SHP77 (cell line): ENCODE data around the gene ARL5C.

Experiments used
- DNase-seq, 2 experiments: peaks; one replicate each; lab custom pipeline; 2025; lab: John Stamatoyannopoulos, UW

ARL5C gene

DNA sequence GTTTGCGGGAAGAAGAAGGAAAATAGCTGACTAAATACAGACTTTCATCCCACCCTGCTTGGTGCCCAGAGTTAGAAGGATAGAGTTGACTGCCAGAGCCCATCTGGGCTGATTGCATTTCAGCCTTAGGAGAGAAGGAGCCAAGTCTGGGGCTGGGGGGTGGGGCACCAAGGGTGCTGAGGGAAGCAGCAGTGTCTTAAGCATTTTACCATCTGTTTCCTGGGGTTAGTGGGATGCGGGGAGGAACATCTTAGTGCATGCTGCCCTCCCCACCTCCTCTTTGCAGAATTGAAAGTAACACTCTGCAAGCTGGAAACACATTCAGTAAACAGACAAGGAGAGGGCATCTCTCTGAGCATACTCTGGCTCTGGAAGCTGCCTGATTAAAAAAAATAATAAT lies 1.5 kb upstream of the ARL5C start:
- DNase-seq = no peak

DNA sequence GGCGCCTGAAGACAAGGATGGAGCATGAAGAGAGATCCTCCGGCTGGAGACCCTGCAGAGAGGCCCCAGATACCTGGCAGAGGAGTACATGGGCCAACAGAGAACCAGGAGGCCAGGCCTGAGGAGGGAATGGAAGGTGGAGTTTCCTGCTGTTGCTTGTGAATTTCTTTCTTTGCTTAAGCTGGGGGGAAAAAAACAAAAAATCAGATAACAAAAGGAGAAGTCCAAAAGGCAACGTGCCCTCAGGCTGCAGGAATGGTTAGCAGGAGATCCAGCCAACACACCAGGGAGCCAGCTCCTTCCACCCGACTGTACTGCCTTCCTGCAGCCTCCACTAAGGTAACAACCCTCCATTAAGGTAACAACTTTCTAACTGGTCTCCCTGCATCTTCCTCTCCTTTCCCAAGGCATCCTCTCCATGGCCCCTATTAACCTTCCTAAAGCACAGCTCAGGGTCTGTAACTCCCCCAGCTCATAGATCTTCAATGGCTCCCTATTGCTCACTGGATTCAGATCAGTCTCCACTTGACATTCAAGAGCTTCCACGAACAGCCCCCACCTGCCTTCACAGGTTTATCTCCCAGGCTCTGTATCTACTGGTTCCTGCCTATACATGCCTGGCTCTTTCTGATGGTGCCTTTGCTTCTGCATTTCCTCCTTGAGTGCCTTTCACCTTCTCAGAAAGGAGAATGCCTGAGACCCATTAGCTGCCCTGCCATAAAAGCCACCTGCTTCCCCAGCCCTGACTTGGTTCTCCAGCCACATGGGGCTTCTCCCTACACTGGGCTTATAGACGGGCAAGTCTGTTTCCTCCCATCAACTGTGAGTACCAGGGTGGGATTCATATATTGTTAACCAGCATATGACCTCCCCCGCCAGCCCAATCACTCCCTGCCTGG lies 725 bp upstream of the ARL5C start:
- no peak for DNase-seq

DNA sequence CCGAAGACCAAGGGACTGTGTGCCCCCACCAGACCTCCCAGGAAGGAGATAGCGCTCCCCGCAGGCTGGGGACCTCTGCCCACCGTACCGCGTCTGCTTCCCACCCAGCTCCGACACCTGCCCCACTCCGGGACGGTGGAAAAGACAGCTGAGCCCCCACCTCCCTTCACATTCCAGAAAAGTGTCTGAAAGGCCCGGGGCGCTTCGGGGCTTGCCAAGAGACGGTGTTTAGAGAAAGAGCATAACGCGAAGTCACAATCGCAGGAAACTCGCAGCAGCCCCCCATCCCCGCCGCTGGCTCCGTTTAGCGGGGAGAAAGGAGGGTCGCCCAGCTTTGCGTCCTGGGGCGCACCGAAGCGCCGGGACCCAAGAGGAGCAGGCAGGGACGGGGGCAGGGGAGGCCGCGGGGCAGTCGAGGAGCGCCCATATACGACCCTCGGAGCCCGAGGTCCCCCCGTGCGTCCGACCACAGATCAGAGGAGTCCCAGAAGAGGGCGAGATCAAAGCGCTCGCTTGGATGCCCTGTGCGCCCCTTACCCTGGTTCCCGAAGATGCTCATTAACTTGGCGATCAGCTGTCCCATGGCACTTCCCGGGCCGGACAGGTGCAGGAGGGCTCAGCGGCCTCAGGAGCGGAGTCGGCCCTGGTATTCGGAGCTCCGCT lies 652 bp downstream of the ARL5C start:
- DNase-seq = no peak

DNA sequence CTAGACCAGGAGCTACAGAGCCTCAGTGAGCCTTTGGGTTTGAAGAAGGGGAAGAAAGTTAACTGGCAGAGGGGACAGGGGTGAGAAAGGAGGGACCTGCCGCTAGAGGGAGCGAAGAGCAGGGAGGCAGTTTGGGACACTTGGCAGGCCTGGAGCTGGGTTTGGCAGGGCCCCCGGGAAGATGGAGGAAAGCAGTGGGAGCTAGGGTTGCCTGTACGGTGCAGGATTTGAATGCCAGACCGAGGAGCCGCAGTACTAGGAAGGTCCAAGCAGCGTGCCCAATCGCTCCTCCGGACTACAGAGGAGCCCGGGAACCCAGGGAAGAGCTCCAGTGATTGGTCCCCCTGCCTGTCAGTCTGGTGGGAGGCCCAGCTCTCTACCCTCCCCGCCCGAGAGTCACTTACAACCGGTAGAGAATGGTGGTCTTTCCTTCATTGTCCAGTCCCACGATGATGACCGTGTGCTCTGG lies 1.3 kb downstream of the ARL5C start:
- peak in 1 of 2 experiments; percentile 30 for DNase-seq

DNA sequence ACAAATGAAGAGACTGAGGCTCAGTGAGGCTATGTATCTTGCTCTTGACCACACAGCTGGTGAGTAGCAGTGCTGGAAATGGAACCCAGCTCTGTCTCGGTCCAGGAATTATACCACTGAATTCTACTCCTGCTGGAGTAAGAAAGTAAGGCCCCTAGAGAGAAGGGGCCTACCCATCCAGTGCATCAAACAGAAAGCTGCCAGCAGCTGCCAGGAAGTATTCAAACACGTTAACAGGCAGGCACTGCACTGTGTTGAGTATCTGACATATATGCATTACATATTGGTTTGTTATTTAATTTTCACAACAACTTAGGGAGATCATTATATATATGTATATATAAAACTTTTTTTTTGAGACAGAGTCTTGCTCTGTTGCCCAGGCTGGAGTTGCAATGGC lies 4.0 kb downstream of the ARL5C start:
- no peak for DNase-seq

DNA sequence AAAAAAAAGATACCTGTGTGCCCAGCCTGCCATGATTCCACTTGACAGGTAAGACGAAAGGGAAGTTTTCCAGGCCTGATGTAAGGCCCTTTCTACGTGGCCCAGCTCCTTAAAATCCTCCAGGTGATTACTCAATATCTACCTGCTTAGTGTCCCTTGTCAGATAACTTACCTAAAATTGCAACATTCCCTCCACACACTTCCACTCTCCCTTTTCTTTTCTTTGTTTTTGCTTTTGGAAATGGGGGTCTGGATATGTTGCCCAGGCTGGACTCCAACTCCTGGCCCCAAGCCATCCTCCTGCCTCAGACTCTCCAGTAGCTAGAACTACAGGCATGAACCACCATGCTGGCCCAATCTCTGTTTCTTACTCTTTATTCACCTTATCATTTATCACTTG lies 7.3 kb downstream of the ARL5C start:
- DNase-seq = no peak

DNA sequence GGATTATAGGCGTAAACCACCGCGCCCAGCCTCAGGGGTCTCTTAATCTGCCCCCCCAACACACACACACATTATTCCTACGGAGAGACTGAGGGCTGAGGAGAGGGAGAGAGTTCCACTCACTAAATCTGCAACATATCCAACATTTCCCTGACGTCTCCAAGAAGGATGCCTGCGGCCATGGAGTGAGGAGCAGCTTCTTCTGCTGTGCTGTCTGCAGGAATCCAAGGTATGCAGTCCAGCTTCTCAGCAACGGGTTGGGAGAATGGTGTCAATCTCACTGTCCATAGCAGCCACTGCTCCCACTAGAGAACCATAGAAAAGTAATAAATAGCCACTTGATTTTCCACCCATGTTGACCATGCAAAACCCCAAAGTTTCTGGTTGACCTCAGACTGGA lies 9.5 kb downstream of the ARL5C start:
- DNase-seq = no peak

DNA sequence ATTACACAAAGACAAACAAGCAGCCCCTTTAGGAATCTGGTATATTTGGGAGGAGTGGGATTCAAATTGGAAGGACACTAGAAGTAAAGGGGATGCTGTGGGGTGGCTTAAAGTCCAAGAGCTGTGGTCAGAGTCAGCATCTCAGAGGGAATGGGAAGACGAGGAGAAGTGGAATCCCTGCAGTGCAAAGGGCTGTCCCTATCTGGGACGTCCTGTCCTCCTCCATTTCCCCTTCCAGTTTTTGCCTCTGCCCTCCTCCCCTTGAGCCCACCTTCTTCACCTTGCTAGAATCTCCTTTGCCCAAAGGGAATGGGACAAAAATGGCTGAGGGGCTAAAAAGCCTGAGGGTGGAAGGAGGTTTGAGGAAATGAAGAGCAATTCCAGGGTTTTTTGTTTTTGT lies 10.3 kb downstream of the ARL5C start:
- DNase-seq = no peak

DNA sequence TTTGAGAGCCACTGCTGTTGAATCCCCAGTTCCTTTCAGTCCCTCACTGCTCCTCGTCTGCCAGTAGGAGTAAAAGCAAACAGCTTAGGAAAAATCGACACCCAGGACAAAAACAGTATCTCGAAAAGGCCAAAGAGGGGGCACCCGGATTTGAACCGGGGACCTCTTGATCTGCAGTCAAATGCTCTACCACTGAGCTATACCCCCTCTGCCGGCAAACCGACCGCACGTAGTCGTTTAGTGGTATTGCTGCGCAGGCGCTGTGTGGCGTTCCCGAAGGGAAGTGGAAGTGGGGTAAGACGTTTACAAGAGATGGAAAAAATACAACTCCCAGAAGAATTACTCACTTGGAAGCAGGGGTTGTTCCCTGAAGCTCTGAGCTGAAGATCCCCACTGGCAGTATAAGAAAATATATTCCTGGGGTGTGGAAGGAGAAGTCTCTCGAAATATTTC lies 12.3 kb downstream of the ARL5C start:
- peak; percentile 75 to 76 for DNase-seq

DNA sequence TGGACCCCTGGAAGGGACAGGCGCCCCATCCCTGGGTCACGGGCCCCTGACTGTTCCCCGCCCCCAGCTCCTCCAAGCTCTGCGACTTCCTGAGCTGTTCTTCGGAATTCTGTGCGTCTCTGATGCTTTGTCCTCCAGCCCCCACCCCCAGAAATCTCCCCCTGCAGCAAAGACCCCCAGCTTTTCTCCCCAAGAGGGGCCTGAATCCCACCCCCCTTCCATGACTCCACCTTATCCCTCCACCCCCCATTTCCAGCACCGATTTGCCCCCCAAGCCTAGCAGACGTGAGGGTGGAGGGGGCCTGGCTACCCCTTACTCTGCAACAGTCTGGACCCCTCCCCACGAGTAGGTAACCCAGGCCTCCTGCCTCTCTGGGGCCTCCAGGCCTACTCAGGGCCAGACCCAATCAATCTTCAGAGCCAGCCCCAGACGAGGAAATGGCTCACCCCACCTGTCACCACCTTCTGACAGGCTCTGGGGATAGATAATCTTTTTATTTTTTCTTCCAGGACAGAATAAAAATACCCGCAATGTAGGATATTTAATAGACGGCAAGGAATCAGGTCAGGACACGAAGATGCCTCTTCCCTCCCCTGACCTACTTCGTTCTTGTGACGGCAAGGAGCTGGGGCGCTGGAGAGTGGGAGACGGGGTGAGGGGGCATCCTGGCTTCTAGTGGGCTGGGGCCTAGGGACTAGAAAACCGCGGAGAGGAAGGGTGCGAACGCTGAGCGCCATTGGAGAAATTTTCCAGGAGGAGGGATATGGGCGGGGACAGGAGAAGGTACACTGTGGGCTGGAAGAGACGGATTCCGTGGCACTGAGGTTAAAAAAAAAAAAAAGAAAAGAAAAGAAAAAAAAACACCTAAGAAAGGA lies 13.8 kb downstream of the ARL5C start:
- DNase-seq = no peak

DNA sequence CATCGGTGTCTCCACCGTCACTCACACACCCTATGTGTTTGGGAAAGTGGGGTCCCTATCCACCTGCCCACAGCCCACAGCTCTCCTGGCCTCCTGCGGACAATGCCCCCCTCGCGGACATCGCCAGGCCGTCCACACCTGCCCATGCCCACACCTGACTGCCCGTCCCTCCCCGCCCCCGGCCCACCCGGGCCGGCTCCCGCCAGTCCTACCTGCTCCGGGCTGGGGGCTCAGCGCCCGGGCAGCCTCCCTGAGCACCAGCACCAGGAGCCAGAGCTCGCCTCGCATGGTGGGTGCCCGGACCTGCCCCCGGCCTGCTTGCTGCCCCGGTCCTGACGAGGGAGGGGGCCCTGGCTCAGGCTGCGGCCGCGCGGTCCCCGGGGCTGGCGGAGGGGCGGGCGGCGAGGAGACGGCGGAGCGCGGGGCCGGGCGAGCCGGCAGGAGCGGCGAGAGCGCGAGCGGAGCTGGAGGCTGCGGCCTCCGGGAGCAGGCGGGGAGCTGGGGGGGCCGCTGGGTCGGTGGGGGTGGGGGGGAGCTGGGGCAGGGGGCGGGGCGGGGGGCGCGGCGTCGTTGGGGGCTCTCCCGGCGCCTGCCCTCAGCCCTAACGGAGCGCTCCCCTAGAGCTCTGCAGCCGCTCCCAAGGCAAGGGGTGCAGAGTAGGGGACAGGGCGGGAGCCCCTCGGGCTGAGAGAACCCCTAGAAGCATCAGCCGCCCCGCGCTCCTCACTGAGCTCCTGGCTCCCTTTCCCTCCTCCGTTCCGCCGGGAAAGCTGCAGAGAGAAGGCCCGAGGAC lies 14.6 kb downstream of the ARL5C start, which contains the start of gene PLXDC1:
PLXDC1 (minus strand) TSS at position 488 of the 793 bp plus-strand sequence; CDS start at position 288, 200 bp downstream.
- DNase-seq = no peak

DNA sequence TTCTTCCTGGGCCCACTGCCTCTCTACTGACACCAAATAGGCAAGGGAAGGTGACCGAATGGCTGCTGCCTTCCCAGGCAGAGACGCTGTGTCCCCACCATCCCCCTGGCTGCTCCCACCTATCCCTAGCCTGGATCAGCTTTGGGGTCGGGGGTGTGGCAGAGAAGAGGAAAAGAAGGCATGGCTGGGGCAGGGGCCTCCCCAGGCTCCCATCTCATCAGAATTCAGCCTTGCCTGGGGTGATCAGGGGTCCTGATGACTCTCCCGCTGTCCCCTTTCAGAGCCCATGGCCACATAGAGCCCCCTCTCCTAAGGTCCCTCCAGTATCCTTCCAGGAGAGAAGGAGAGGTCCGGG lies 15.2 kb downstream of the ARL5C start:
- no peak for DNase-seq

DNA sequence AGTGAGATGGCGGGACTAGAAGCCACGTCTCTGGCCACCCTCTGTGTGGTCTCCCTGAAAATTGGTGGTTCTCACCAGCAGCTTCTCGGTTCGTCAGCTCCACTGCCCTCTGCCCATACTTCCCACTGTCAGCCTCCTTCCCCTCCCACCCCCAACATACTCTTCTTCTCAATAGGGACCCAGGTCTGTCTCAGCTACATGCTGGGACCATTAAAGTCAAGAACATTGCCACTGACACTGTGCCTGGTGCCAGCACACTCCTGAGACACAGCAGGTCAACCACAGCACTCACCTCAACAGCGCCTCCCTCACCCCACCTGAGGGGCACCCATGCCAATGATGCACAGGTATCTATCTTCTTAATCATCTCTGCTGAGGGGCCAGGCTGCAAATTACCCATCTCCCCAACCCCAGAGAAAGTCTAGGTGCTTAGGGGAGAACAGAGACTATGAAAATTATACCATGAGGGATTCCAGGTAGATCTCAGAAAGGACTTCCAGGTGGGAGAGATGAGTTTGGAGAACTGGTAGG lies 15.8 kb downstream of the ARL5C start:
- DNase-seq = no peak

DNA sequence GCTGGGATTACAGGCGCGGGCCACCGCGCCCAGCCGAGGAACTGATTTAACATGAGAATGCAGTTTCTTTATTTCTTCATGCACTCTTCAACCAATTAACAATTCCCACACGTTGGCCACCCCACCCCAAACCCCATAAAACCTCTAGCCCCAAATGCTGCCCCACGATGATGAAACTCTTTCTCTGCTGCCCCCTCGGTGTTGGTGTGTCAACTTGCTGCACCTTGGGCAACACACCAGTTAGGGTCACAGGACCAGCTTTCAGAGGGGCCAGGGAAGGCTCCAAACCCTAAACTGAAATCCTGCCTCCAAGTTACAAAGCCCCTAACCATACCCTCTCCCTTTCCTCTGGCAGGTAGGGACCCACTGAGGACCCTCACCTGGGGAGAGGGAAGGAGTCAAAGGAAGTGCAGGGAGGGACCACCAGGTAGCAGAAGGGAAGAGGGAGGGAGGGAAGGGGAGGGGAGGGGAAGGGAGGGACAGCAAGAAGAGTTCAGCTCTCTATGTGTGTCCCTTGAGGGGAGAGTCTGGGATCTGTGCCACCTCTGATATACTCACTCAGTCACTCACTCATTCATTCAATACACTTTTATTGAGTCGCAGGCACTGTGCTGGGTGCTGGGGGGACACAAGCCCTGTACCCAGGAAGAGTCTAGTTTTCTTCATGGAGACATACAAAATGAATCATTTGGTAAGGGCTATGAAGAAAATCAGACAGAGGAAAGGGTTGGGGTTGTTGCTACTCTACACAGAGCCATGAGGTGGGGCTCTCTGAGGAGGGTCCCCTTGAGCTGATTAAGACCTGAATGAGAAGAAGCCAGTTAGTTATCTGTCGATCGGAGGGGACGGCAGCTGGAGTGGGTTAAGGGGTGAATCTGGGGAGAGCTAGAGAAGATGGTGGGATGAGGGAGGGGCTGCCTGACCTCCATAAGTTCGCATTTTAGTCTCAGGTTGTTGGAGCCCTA lies 18.5 kb downstream of the ARL5C start:
- no peak for DNase-seq

DNA sequence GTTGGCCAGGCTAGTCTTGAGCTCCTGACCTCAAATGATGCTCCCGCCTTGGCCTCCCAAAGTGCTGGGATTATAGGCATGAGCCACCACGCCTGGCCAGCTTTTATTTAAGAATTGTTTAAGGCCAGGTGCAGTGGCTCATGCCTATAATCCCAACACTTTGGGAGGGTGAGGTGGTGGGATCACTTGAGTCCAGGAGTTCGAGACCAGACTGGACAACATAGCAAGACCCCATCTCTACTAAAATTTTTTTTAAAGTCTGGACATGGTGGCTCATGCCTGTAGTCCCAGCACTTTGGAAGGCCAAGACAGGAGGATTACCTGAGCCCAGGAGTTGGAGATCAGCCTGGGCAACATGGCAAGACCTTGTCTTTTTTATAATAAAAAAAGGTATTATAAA lies 19.7 kb downstream of the ARL5C start:
- no peak for DNase-seq

DNA sequence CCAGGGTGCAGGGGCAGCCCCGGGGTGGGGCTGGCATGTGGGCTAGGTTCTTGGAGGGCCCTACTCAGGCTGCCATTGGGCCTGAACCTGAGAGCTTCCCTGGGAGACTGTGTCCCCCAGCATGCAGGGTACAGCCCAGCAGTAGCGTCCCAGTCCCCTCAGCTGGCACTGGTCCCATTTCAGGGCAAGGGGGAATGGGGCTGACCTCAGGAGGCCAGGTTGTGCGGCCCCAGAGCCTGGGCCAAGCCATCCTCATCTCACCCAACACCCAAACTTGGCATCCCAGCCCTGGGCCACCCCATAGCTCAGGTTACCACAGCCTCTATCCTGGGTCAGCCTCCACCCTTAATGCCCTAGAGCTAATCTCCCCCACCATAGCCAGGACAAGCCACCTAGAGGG lies 20.8 kb downstream of the ARL5C start:
- DNase-seq = no peak

DNA sequence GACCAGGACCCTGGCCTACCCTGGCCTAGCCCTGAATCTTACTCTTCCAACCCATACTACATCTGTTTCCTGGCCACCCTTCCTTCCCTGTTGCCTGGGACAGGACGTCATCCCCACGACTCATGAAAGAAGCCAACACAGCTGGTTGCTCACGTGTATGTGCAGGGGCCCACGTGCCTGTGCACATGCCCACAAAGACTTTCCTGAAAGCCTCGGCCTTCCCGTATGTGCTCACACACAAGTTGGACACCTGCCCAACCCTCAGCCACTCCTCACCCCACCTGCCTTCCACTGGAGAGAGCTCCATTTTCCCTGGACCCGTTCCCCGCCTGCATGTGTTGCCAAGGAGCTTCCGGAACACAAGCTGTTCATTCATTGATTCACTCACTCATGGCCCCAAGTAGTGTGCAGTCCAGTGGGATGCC lies 21.5 kb downstream of the ARL5C start:
- DNase-seq = peak; percentile 84 to 91

DNA sequence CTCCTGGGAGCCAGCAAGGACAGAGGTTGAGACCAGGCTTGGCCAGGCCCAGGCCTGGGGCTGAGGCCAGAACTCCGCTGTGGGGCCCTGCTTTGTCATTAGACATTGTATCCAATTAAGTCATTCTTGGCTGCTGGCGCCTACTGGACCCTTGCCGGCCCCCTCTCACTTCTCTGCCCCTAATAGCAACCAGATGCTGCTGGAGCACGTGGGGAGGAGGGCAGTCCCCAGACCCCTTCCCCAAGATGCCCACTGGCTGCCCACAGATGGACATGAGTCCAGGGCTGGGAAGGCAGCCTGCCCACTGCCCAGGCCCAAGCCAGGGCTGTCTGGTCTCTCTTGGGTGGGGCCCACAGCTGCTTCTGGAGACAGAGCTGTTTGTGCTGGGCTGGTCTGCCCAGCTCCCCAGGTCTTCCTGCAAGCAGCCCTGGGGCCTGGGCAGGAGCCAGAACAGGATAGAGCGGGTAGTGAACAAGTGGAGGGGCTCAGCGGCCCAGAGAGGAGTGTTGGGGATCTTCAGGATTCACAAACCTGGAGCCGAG lies 22.3 kb downstream of the ARL5C start:
- no peak for DNase-seq

DNA sequence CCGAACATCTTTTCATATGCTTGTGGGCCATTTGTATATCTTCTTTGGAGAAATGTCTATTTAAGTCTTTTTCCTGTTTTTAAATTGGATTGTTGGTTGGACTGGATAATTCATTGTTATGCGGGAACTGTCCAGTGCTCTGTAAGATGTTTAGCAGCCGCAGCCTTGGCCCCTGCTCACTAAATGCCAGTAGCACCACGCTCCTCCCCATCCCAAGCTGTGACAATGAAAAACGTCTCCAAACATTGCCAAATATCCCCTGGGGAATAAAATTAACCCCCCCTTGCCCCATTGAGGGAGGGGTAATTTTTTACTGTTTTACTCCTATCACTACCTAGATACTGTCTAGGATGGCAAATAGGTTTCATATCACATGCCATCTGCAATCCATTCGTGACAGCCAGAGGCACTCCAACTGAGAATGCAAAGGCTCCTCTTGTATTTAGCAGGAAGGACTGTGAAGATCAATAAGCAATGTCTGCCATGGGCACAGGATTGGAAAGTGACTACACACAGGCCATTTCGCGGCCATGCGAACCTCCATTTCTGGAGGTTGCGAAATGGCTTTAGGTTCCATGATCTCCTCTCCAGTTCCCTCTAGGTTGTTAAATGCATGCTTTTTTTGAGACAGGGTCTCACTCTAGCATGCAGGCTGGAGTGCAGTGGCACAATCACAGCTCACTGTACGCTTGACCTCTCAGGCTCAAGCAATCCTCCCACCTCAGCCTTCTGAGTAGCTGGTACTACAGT lies 23.9 kb downstream of the ARL5C start:
- no peak for DNase-seq
